Measurements from ENCODE around the gene MAD1L1.
"Not testable (repeated sequence)": the region's sequence is repeated elsewhere in the genome, so short reads cannot be mapped to it uniquely, and the experiment has no call there.

MAD1L1 gene

GRCh38 chr7:1977059-1977875 is 255.5 kb downstream of the MAD1L1 start:
- no peak for DNase-seq

GRCh38 chr7:1976521-1976920 is 256.2 kb downstream of the MAD1L1 start:
- DNase-seq, result not testable (repeated sequence)

- DNase-seq, result no peak
Observed at GRCh38 chr7:1975581-1975980, 257.2 kb downstream of the MAD1L1 start.

- DNase-seq, result no peak
Observed at GRCh38 chr7:1975179-1975578, 257.6 kb downstream of the MAD1L1 start.

GRCh38 chr7:1974290-1975101 is 258.2 kb downstream of the MAD1L1 start:
- no peak for DNase-seq

GRCh38 chr7:1973321-1974251 is 259.2 kb downstream of the MAD1L1 start:
- DNase-seq, result no peak

GRCh38 chr7:1972744-1973143 is 260.0 kb downstream of the MAD1L1 start:
- no peak for DNase-seq

GRCh38 chr7:1971946-1972654 is 260.6 kb downstream of the MAD1L1 start:
- no peak for DNase-seq

- no peak for DNase-seq
Observed at GRCh38 chr7:1970895-1971294, 261.9 kb downstream of the MAD1L1 start.

- DNase-seq, result not testable (repeated sequence)
Observed at GRCh38 chr7:1970285-1970660, 262.5 kb downstream of the MAD1L1 start.

- DNase-seq, result no peak
Observed at GRCh38 chr7:1969459-1970284, 263.1 kb downstream of the MAD1L1 start.

- no peak for DNase-seq
Observed at GRCh38 chr7:1968397-1969111, 264.2 kb downstream of the MAD1L1 start.

GRCh38 chr7:1967512-1968396 is 265.0 kb downstream of the MAD1L1 start:
- DNase-seq, result no peak

GRCh38 chr7:1966631-1967200 is 266.0 kb downstream of the MAD1L1 start:
- no peak for DNase-seq

- DNase-seq, result no peak
Observed at GRCh38 chr7:1965579-1966294, 267.0 kb downstream of the MAD1L1 start.

GRCh38 chr7:1964913-1965578 is 267.7 kb downstream of the MAD1L1 start:
- no peak for DNase-seq

GRCh38 chr7:1964211-1964912 is 268.4 kb downstream of the MAD1L1 start:
- DNase-seq, result no peak
